22Rv1 (cell line): Measurements from ENCODE around the gene DDR1.

Experiments used
- CTCF ChIP-seq: fragments of 450-650 bp; IDR thresholded peaks from 2 replicates; pipeline ENCODE4 v1.5.1; 2017; ENCODE audit warnings: mild to moderate bottlenecking
- ZFX ChIP-seq: fragments of 450-650 bp; IDR thresholded peaks from 2 replicates; pipeline ENCODE4 v1.6.1; 2017; ENCODE audit warnings: antibody characterized with exemption, borderline replicate concordance

GRCh38 chr6:30877419-30878262 is 6.7 kb upstream of the DDR1 start:
- TF ChIP-seq CTCF, result peak; percentile 96
- TF ChIP-seq ZFX, result no peak
